NCI-H1694 treated with DMSO at 0.1 percent for 48 hours (cell line): ENCODE results near the gene COL27A1.

Experiments used
- DNase-seq: peaks from one replicate; lab custom pipeline; 2025; lab: John Stamatoyannopoulos, UW

The COL27A1 gene

DNA sequence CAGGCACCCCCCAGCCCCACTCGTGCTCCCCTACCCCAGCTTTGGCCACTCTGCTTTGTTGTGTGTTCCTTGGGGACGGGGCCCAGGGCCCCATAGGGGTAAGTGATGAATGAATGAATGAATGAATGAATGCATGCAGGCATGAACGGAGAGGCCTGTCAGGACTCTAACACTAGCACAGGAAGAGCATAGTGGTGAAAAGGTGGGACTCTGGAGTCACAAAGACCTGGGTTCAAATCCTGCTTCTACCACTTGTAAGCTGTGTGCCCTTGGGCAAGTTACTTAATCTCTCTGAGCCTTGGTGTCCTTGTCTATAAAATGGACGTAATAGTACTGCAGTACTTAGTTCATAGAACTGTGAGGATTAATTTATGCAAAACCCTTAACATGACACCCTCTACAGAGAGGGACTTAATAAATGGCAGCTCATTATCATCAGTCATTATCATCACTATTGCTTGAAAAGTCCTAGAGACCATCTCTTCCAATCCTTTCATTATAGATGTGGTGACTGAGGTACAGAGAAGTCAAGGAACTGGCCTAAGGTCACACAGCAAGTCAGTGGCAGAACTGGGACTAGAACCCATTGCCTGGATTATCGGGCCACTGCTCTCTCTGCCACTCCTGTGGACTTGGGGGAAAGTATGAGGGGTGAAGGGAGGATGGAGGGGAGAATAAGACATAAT is 187.6 kb downstream of the COL27A1 start:
- DNase-seq = no peak

DNA sequence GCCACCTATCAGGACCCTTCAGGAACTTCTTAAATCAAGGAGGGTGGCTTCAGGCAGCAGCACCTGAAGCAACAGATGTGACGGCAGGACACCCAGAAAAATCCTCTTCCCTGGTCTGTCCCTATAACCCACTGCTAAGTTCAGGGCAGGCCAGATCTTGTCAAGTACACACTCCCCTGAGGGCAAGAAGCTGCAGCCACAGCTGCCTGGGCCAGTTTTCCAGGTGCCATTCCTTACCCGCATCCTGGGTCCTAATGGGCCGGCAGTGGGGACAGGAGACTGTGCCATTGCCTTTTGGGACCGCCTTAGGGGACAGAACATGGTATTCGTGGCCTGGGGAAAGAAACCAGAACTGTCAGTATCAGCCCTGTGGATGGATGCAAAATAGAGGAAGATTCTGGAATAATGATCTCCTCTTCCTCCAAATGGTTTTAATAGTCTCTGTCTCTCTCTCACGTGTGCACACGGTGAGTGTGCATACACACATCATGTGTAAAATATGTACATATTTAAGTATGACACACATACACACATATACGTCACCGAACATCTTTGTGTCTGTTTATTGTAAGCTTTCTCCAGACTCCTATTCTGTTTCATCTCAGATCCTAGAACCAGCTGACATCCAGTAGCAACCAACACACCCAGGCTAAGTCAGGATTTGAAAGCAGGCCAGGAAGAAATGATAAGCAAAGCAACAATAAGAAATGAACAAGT is 188.3 kb downstream of the COL27A1 start:
- no peak for DNase-seq

DNA sequence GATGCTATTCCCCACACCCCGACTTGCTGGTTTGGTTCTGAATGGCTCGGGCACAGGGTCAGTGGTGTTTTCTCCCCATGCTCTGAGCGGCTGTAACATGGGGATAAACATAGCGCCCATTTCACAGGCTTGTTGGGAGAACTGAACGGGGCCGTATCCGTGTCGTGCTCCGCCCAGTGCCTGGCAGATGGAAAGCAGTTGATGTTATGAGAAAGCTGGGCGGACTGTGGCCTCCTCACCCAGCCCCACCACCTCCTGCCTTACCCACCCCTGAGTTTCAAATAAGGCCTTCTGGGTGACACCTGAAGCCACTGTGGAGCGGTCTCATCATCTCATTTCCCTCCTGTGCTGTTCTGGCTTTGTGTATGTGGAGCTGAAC is 188.8 kb downstream of the COL27A1 start:
- DNase-seq = no peak

DNA sequence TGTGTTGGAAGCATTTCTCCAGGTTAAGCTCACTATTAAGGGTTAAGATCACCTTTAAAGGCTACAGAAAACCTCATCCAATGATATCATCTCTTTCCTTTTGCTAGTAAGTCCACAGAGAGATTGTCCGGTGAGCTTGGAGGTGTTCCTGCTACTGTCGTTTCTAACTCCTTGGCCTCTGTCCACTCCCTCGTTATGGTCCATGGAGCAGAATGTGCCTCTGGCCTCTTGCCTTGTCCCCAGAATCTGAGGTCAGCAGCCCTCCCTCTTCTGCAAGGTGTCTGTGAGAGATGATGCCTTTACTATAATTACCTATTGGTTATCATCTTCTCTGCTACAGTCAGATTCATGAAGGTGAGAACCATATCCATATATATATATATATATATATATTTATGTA is 189.4 kb downstream of the COL27A1 start:
- no peak for DNase-seq

DNA sequence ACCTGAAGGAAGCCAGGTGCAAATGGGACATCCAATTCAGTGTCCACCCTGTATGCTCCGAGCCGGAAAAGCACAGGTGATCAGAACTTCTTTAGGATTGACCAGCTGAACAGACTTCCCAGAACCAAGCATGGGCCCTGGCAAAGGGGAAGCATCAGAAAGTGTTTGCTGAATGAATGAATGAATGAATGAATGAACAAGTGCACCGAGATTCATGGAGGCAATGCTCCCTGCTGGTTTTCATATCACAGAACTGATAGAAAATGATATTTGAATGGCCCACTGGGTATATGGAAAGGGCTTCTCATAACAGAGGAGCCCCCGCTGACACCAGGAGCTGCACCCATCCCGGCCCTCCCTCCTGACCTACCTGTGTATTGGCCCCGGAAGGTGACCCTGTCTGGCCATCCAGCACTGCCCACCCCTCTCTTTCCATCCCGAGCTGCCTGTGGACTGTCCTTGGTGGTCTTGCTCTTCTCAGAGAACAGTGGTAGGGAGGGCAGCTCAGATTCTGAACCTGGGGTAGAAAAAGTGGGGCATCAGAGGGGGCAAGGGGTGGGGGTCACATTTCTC is 190.2 kb downstream of the COL27A1 start:
- no peak for DNase-seq

DNA sequence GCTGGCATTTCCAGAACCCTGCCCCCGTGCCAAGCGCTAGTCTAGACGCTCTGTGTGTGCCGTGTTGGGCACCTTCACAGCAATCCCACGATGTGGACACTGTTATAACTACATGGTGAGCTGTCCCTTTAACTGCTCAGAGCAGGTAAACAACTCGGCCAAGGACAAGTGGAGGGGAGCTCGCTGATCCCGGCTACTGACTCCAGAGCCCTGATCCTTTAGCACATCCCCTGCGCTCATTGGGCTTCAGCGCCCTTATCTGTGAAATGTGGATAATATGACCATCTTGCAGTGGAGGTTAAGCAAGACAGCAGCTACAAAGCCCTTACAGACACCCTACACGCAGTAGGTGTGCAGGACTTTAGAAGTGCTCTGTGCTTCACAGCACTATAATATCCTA is 190.8 kb downstream of the COL27A1 start:
- DNase-seq = no peak

DNA sequence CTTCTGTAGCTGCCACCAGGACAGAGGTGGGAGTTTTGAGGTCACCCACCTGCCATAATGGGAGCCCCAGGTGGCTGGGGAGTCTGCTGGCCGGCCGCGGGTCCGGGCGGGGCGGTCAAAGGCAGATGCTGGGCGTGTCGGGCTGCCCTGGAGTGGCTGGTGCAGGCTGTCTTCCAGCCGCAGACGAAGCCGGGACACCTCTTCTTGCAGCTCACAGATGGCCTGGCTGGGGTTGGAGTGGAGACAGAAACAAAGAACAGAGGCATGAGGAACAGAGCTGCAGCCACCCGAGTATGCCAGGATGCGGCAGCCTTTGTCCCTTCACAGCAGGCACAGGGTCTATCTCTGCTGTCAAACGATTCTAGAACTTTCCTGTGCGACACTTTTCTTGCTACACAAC is 192.3 kb downstream of the COL27A1 start:
- DNase-seq = peak; percentile 26

DNA sequence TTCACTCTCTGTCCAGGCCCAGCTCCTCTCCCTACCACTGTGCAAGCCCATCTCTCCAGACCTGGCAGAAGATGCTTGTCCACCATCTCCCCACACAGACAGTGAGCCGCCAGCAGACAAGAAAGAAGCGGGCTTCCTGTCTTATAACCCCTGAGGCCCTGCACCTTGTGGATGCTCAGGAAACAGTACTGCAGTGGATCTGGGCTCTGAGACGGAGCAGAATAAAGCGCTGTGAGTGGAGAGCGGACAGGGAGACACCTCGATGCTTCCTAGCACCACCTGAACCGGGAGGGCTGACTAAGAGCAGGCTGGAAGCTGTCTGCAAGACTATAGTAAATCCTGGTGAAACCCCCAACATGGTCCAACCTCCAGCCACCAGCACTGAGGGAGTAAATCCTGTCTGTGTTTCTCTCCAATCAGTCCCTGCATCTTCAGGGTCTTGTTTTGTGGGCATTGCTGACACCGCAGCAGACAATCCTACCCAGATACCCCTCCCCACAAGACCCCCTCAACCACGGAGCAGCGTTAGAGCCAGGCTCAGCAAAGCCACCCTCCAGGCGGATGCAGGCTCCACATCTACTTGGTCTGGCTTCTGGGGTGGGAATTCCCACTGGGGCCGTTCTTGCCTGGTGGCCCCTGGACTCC is 193.0 kb downstream of the COL27A1 start:
- no peak for DNase-seq

DNA sequence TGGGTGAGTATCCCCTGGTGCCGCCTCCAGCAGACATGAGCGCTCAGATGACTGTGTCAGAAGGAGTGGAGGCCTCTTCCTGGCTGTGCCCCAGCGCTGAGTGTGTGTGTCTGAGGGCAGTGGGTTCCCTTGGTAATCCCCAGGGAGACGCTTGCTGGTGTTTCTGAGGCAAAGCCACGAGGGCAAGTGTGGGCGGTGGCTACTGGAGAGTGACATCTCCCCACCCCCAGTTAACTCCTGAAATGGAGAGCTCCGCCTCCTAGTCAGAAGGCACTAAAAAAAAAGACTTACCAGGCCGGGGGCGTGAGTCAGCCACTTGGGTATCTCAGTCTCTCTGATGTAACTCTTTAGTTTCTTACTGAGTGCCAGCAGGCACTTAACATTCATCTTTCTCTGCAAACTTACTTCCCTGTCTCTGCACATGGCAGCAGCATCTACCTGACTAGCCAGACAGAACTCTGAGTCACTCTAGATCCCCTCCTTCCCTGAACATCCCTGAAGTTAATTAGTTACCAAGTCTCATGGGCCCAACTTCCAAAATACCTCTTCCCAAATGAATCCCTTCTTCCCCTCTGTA is 193.7 kb downstream of the COL27A1 start:
- DNase-seq = no peak

DNA sequence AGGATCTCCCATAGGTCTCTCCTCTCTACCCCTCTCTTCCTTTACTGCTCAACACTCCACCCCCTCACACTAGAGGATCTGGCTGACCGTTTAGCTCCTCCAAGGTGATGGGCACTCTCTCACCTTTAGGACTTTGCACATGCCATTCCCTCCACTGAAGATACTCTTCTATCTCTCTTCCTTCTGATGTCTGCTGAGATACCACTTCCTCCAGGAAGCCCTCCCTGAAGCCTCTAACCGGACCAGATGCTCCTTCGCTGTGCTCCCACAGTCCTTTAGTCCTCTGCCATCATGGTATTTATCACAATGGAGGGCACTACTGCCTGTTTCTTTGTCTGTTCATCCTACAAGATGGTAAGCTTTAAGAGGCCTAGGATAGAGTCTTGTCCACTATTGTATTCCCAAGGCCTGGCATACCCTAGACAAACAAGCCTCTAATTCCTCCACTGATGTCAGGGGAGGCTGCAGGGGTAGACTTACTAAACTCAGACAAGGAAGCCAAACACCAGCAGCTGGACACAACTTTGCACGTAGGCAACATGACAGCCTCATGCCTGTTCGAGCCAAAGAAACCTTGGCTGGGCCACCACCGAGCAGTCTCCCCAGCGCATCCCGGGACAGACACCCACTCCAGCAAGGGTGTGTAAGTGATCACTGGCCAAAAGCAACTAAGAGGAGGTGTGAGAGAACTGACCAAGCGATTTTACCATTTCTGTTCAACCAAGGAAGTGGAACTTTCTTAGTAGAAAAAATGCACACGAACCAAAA is 194.6 kb downstream of the COL27A1 start:
- no peak for DNase-seq

DNA sequence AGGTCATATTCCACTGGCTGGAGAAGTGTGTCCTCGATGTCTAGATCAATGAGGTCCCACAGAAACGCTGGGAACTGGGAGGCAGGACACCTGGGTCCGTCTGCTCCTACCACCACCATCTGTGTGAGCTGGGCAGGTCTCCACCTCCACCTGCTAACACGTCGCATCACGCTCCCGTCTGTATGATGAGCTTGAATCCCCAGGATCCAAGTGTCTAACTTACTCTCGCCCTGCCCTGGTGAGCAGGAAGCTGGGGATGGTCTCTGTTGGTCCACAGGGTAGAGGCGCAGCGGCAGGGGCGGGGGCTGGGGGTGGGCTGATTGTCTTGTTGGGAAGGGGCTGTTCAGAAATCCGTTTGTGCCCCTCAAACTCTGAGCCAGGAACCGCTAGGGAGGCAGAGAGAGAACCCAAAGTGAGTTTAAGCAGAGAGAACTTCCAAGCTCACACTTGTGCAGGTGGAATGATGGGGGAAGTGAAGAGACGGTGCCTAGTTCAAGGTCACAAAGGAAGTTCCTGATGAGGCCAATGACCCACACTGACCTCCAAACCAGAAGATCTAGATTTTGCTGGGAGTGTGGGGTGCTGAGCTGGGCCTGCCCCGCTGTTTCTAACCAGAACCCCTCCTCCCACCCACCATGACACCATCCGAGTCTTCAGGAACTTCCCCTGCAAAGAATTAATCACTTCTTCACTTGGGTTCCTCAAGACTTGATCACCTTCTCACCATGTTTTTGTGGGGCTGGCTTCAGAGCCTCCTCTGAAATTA is 195.5 kb downstream of the COL27A1 start:
- no peak for DNase-seq

DNA sequence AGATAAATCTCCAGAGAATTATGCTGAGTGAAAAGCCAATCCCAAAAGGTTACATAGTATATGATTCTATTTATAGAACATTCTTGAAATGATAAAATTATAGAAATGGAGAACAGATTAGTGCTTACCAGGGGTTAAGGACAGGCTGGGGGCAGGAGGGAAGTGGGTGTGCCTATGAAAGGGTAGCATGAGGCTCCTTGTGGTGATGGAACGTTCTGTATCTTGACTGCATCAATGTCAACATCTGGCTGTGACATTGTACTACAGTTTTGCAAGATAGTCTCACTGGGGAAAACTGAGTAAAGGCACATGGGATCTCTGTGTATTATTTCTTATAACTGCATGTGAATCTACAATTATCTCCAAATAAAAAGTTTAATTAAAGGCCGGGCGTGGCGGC is 196.6 kb downstream of the COL27A1 start:
- no peak for DNase-seq

DNA sequence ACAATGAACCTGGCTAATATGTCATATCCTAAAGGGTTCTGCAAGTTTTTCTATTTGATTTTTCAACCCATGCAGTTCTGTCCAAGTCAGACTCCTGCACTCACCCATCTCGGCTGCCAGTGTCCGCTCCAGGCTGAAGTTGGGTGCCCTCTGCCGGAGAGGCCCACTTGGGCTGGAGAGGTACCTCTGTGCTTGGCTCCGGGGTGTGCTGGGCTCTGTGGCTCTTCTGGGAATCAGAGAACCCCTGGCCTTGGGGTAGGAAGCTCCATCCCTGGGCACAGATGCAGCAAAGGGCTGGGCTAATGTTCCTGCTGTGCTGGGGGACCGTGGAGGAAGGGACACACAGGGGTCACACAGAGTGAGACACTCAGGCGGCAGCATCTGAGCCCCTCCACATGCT is 200.5 kb downstream of the COL27A1 start:
- DNase-seq = no peak

DNA sequence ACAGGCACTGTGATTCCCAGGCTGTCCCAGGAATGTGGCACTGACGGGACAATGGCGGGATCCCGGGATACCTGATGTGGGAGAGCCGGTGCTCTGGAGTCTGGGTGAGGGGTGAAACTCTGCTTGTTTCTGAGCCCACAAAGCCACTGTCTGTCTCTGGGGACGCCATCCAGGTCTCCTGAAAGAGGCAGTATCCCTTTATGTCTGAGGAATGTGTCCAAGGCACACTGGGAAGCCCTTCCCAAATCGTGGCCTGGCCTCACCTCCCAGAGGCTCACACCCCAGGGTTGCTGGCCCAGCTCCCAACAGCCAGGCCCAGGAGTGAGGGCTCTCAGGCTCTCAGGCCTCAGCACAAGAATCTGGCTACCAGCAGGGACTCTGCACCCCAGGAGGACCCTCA is 201.5 kb downstream of the COL27A1 start:
- no peak for DNase-seq

DNA sequence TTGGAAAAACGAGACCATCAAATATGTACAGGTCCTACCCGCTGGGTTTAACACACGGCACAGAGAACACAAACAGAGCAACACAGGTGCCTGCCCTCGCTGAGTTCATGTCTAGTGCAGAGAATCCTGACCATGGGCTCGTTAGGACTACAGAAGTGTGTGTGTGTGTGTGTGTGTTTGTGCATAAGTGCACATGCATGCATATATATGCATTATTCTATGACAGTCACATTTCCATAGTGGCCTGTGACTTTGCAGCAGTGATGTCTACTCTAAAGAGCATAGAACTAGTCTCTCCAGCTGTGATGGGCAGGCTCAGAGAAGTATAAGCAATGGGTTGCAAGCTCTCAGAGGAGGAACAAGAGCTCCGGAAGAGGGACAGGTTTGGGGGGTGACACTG is 202.0 kb downstream of the COL27A1 start:
- DNase-seq = no peak

DNA sequence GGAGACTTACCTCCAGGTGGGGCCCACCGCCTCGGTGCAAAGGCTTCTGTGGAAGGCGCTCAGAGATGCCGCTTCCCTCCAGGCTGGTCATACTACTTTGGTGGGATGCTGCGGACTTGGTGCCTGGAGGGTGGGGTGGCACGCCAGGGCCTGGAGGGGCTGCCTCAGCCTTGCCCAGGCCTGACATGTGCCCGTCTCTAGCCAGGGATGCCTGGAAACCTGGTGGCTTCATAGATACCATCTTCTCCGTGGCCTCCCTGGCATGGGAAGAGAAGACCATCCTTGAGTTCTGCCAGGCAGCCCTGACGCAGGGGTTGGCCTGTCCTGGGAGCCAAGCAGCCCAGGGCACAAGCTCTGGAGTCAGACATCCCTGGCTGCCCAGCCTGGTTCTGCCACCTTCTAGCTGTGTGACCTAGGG is 202.6 kb downstream of the COL27A1 start:
- no peak for DNase-seq

DNA sequence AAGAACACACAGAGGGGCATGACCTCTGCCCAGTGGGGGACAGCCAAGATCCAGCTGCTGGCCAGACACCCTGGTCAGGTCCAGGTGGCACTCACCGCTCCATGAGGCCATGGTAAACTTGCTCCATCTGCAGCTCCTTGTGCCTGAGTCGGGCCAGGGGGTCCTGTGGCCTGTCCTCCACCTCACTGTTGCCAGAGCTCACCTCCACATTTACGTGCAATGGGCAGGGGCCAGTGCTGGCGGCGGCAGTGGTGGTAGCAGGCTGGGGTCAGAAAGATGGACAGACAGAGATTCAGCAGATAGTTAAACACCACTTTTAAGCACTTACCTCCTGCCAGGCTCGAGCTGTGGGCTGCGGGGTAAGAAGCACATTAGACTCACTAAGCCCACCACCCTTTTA is 204.5 kb downstream of the COL27A1 start:
- DNase-seq = no peak

DNA sequence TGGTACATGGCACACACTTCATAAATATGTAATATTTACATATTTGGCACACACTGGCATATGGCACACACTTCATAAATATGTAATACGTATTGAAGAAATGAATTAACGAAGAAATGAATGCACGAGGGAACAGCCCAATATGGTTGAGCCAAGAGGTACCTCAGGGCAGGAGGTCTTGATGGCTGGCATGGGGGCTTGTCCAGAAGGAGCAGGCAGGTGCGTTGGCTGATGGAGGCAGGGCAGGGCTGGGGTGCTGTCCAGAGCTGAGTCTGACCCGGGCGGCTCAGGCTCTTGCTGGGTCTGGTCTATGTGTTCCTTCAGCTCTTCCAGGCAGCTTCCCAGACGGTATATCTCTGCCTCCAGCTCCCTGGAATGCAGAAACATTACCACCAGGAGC is 206.2 kb downstream of the COL27A1 start:
- no peak for DNase-seq
